OCI-LY1 (cell line): Measurements from ENCODE around the gene TMEM72.

ENCODE experiments used
- H2AFZ ChIP-seq: fragments of 200-600 bp; sonication (generic), shearing (Covaris generic); 2 replicates; pipeline ENCODE4 v1.6.0; 2014; ENCODE audit warnings: antibody characterized with exemption, mild to moderate bottlenecking, low read length
- H3F3A ChIP-seq: fragments of 200-600 bp; sonication (generic), shearing (Covaris generic); 2 replicates; pipeline ENCODE4 v1.6.0; 2014; ENCODE audit warnings: mild to moderate bottlenecking, antibody characterized with exemption, low read length, moderate library complexity; ENCODE audit not compliant: insufficient read depth
- H3K27ac ChIP-seq: fragments of 200-600 bp; sonication (generic); 2 replicates; pipeline ENCODE4 v1.5.1; 2014; ENCODE audit warnings: low read length, mixed run types, mild to moderate bottlenecking, low read depth; ENCODE audit not compliant: poor library complexity, severe bottlenecking
- H3K27me3 ChIP-seq: fragments of 200-600 bp; sonication (generic); 2 replicates; pipeline ENCODE4 v1.6.0; 2014; ENCODE audit warnings: antibody characterized with exemption, mild to moderate bottlenecking, low read length, moderate library complexity; ENCODE audit not compliant: insufficient read depth
- H3K36me3 ChIP-seq: fragments of 200-600 bp; sonication (generic); 2 replicates; pipeline ENCODE4 v1.6.1; 2014; ENCODE audit warnings: mild to moderate bottlenecking, antibody characterized with exemption, low read length, moderate library complexity, mixed read lengths; ENCODE audit not compliant: insufficient read depth
- H3K4me1 ChIP-seq: fragments of 200-600 bp; sonication (generic); 2 replicates; pipeline ENCODE4 v1.5.1; 2014; ENCODE audit warnings: mild to moderate bottlenecking, low read length, moderate library complexity; ENCODE audit not compliant: insufficient read depth, severe bottlenecking
- H3K4me2 ChIP-seq: fragments of 200-600 bp; sonication (generic), shearing (Covaris generic); 2 replicates; pipeline ENCODE4 v1.6.1; 2014; ENCODE audit warnings: low read length
- H3K4me3 ChIP-seq: fragments of 200-600 bp; sonication (generic); 2 replicates; pipeline ENCODE4 v1.5.1; 2014; ENCODE audit warnings: low read length, low read depth, mild to moderate bottlenecking, mixed read lengths; ENCODE audit not compliant: poor library complexity, severe bottlenecking
- H3K79me2 ChIP-seq: fragments of 200-600 bp; shearing (Covaris generic); 2 replicates; pipeline ENCODE4 v1.6.1; 2016; ENCODE audit warnings: mixed run types, low read length, mixed read lengths; ENCODE audit not compliant: insufficient read depth
- H3K9ac ChIP-seq: fragments of 200-600 bp; sonication (generic), shearing (Covaris generic); 2 replicates; pipeline ENCODE4 v1.6.1; 2014; ENCODE audit warnings: mild to moderate bottlenecking, low read length, mixed read lengths
- H3K9me2 ChIP-seq: fragments of 200-600 bp; sonication (generic), shearing (Covaris generic); 2 replicates; pipeline ENCODE4 v1.6.1; 2014; ENCODE audit warnings: low read depth, mild to moderate bottlenecking, low read length, mixed read lengths
- H3K9me3 ChIP-seq: fragments of 200-600 bp; shearing (Covaris generic); 2 replicates; pipeline ENCODE4 v1.6.1; 2014; ENCODE audit warnings: low read length, mixed read lengths
- H4K20me1 ChIP-seq: fragments of 200-600 bp; sonication (generic), shearing (Covaris generic); 2 replicates; pipeline ENCODE4 v1.6.0; 2016; ENCODE audit warnings: mild to moderate bottlenecking, low read length; ENCODE audit not compliant: insufficient read depth
- CTCF ChIP-seq: fragments of 200-600 bp; sonication (generic), shearing (Covaris generic); IDR thresholded peaks from 2 replicates; pipeline ENCODE4 v1.5.1; 2017; ENCODE audit warnings: mild to moderate bottlenecking, antibody characterized with exemption, low read length, moderate library complexity, mixed read lengths
- EZH2 ChIP-seq: fragments of 200-600 bp; sonication (generic), shearing (Covaris generic); IDR thresholded peaks from 2 replicates; pipeline ENCODE4 v1.8.0; 2017; ENCODE audit warnings: borderline replicate concordance, mixed run types, mild to moderate bottlenecking, antibody characterized with exemption, low read length, moderate library complexity, mixed read lengths

The TMEM72 gene

GRCh38 chr10:44936314-44936975 is 25.3 kb downstream of the TMEM72 start:
- no peaks in the 10 kb centered on the region for H3K4me1 ChIP-seq
- H3K4me2 ChIP-seq, result no peak overlapping the region
- H3K9me3 ChIP-seq, result no peaks in the 10 kb centered on the region
- H3K9me2 ChIP-seq, result no peaks in the 10 kb centered on the region
- no peaks in the 10 kb centered on the region for H3F3A ChIP-seq
- H3K4me3 ChIP-seq, result no peak overlapping the region
- no peaks in the 10 kb centered on the region; the same call in 1 of the 2 replicates for H3K27me3 ChIP-seq
- no peak overlapping the region for H3K9ac ChIP-seq
- no peaks in the 10 kb centered on the region for H3K36me3 ChIP-seq
- no peak overlapping the region for H3K27ac ChIP-seq
- H4K20me1 ChIP-seq, result no peaks in the 10 kb centered on the region
- H3K79me2 ChIP-seq, result no peaks in the 10 kb centered on the region
- no peak for TF ChIP-seq CTCF
- TF ChIP-seq EZH2, result no peak
- H2AFZ ChIP-seq, result no peak overlapping the region

- no peaks in the 10 kb centered on the region for H3K9me3 ChIP-seq
- H3K9me2 ChIP-seq, result no peaks in the 10 kb centered on the region
- no peak overlapping the region for H3K4me3 ChIP-seq
- no peaks in the 10 kb centered on the region for H3K4me1 ChIP-seq
- H3K4me2 ChIP-seq, result no peak overlapping the region
- H2AFZ ChIP-seq, result no peak overlapping the region
- no peak for TF ChIP-seq EZH2
- TF ChIP-seq CTCF, result no peak
- no peaks in the 10 kb centered on the region for H3F3A ChIP-seq
- no peak overlapping the region for H3K27ac ChIP-seq
- H3K36me3 ChIP-seq, result no peaks in the 10 kb centered on the region
- H3K27me3 ChIP-seq, result no peaks in the 10 kb centered on the region; the same call in 1 of the 2 replicates
- no peaks in the 10 kb centered on the region for H3K79me2 ChIP-seq
- H4K20me1 ChIP-seq, result no peaks in the 10 kb centered on the region
- H3K9ac ChIP-seq, result no peak overlapping the region
Measured at GRCh38 chr10:44937196-44938005, 26.3 kb downstream of the TMEM72 start.

- Histone ChIP-seq H4K20me1 (no peaks in the 10 kb centered on the region), H3K36me3 (no peaks in the 10 kb centered on the region), H3K9ac (no peak overlapping the region), H3K9me2 (no peaks in the 10 kb centered on the region), H3K27ac (no peak overlapping the region), H3K4me3 (no peak overlapping the region), H3K27me3 (no peaks in the 10 kb centered on the region; the same call in 1 of the 2 replicates), H3K4me2 (no peak overlapping the region), H3K9me3 (no peaks in the 10 kb centered on the region), H3F3A (no peaks in the 10 kb centered on the region), H3K79me2 (no peaks in the 10 kb centered on the region), H3K4me1 (no peaks in the 10 kb centered on the region), H2AFZ (no peak overlapping the region)
- TF ChIP-seq EZH2 (no peak), CTCF (no peak)
Measured at GRCh38 chr10:44938956-44939355, 27.8 kb downstream of the TMEM72 start.
